NCI-H128 (cell line): ENCODE results near the gene RNU5B-1.
"Not testable (repeated sequence)": the region's sequence is repeated elsewhere in the genome, so short reads cannot be mapped to it uniquely, and the experiment has no call there.

Source experiments
- DNase-seq: peaks from one replicate; lab custom pipeline; 2025; ENCODE audit not compliant: unreplicated experiment; lab: John Stamatoyannopoulos, UW

Gene RNU5B-1

DNA sequence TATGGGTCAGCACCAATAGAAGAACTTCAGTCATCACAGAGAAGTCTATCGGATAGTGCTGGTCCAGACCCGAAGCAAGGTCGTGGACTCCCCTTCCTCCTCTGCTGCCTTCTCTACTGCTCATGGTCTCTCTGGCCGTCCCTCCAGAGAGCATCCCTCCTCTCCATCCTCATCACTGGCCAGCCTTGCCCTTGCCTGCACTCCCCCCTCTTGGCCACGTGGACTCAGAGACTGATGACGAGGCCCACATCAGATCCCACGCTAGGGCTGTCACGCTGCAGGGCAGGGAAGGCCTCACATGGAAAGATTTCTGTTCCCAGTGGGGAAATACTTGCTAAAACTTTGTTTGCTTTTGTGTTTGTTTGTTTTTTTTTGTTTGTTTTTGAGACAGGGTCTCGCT is 38.0 kb downstream of the RNU5B-1 start:
- DNase-seq, result no peak

- DNase-seq, result no peak
Observed at GRCh38 chr15:65343374-65343981, 39.0 kb downstream of the RNU5B-1 start.

DNA sequence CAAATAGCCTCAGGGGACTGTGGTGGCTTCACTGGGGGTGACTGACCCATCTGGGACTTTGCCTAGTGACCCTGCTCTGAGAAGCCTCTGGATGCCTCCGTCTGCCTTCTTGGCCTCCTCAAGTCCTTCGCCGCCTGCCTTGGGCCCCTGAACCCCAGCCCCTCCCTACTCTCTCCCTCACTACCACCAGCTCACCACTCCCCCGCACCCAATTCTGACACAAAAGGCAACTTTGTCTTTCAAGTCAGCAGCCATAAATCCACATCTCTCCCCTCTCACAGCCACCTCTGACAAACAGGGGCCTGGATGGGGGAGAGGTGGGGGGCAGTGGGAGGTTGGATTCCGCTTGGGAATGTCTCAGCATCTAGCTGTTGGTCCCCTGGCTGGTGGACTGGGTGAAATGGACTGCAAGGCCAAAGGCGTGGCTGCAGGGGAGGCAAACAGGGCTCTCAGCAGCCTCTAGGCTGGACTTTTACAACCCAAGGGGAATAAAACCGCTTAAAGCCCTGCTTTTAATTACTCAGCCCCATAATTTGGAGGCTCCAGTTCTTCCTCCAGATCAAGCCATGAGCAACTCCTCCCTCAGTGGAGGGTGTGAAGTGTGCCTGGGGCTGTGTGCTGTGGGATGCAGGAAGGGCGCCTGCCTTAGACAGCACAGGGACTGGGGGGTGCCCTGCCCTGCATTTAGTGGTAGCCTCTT is 39.9 kb downstream of the RNU5B-1 start:
- no peak for DNase-seq

- no peak for DNase-seq
Observed at GRCh38 chr15:65344914-65345275, 40.4 kb downstream of the RNU5B-1 start.

- DNase-seq, result no peak
Observed at GRCh38 chr15:65346856-65347598, 42.5 kb downstream of the RNU5B-1 start.

DNA sequence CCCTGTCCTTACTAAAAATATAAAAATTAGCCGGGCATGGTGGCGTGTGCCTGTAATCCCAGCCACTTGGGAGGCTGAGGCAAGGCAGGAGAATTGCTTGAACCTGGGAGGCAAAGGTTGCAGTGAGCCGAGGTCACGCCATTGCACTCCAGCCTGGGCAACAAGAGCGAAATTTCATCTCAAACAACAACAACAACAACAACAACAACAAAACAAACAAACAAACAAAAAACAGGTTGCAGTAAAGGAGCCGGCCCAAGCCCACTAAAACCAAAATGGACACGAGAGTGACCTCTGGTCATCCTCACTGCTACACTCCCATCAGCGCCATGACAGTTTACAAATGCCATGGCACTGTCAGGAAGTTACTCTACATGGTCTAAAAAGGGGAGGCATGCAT is 43.3 kb downstream of the RNU5B-1 start:
- not testable (repeated sequence) for DNase-seq

GRCh38 chr15:65349338-65349737 is 44.9 kb downstream of the RNU5B-1 start:
- no peak for DNase-seq

DNA sequence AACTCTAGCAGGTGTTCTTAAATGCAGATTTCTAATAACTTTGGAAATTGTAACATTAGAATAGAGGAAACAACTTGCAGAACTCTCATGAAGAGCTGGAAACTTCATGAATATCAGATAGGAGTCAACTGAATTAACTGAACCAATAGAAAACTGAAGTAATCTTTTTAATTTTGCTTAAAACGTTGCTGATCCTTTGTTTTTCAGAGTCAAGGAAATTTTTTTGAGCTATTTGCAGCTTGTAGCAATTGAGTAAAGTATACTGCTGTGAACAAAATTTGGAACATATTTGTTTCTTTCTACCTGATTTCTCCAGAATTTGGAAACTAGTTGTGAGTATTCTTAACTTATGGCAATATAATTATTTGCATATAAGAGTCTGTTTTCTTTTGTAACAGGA is 47.5 kb downstream of the RNU5B-1 start:
- not testable (repeated sequence) for DNase-seq
